Measurements from ENCODE around the gene TRPV5. TPM values are rescaled to one million over a fixed set of nuclear protein-coding genes. Genes with fewer than 3 reads are reported as not detected.

TRPV5 gene
- total RNA-seq, 3 donors from 2014 or later, result 0.15 to 1.3 TPM; not detected in 1

GRCh38 chr7:142910481-142910880, 23.1 kb downstream of the TRPV5 start:
- DNase-seq (ENCODE audit: low spot score in 2 of 2), result no peak
- intact Hi-C loops (cut with DNase I; ENCODE audit: low total_unique reads), result no loop called here
- no peaks in the 10 kb centered on the region for H3K27me3 ChIP-seq
- H3K9me3 ChIP-seq, result no peaks in the 10 kb centered on the region
- no peak overlapping the region for H3K27ac ChIP-seq
- no peaks in the 10 kb centered on the region for H3K36me3 ChIP-seq
- no peaks in the 10 kb centered on the region for H3K4me1 ChIP-seq
- TF ChIP-seq POLR2AphosphoS5 (IDR thresholded peaks at IDR 0.05) (no peak), POLR2A (IDR thresholded peaks at IDR 0.05) (no peak), CTCF (IDR thresholded peaks at IDR 0.05) (no peak)
- no peak overlapping the region for H3K4me3 ChIP-seq

- Histone ChIP-seq H3K9me3 (no peaks in the 10 kb centered on the region), H3K36me3 (no peaks in the 10 kb centered on the region), H3K27ac (no peak overlapping the region), H3K4me3 (no peak overlapping the region), H3K27me3 (no peaks in the 10 kb centered on the region), H3K4me1 (no peaks in the 10 kb centered on the region)
- intact Hi-C loops (cut with DNase I; ENCODE audit: low total_unique reads), result no loop called here
- TF ChIP-seq POLR2AphosphoS5 (IDR thresholded peaks at IDR 0.05), result no peak
- TF ChIP-seq CTCF (IDR thresholded peaks at IDR 0.05), result no peak
- no peak for TF ChIP-seq POLR2A (IDR thresholded peaks at IDR 0.05)
- DNase-seq (ENCODE audit: low spot score in 2 of 2), result no peak
These were observed 23.5 kb downstream of the TRPV5 start for GRCh38 chr7:142910031-142910433.

- DNase-seq (ENCODE audit: low spot score in 2 of 2), result no peak
- intact Hi-C loops (cut with DNase I; ENCODE audit: low total_unique reads), result no loop called here
- H3K4me1 ChIP-seq, result no peaks in the 10 kb centered on the region
- H3K27me3 ChIP-seq, result no peaks in the 10 kb centered on the region
- peak overlapping the region in 1 of 2 donors; percentile 69 for H3K27ac ChIP-seq
- no peak overlapping the region for H3K4me3 ChIP-seq
- TF ChIP-seq POLR2A (IDR thresholded peaks at IDR 0.05) (no peak), POLR2AphosphoS5 (IDR thresholded peaks at IDR 0.05) (no peak), CTCF (IDR thresholded peaks at IDR 0.05) (no peak)
- H3K36me3 ChIP-seq, result no peaks in the 10 kb centered on the region
- H3K9me3 ChIP-seq, result peaks cover 4% of the 10 kb centered on the region in 2 donors
These were observed 24.3 kb downstream of the TRPV5 start for GRCh38 chr7:142908921-142909890.

- no peak for DNase-seq (ENCODE audit: low spot score in 2 of 2)
- TF ChIP-seq CTCF (IDR thresholded peaks at IDR 0.05) (no peak), POLR2A (IDR thresholded peaks at IDR 0.05) (no peak), POLR2AphosphoS5 (IDR thresholded peaks at IDR 0.05) (no peak)
- intact Hi-C loops (cut with DNase I; ENCODE audit: low total_unique reads), result no loop called here
- no peak overlapping the region for H3K4me3 ChIP-seq
- H3K36me3 ChIP-seq, result no peaks in the 10 kb centered on the region
- peak overlapping the region in 1 of 2 donors; percentile 69 for H3K27ac ChIP-seq
- H3K4me1 ChIP-seq, result no peaks in the 10 kb centered on the region
- no peaks in the 10 kb centered on the region for H3K27me3 ChIP-seq
- H3K9me3 ChIP-seq, result peaks cover 5 to 7% of the 10 kb centered on the region in 2 donors
These were observed 25.3 kb downstream of the TRPV5 start for GRCh38 chr7:142908290-142908689.

GRCh38 chr7:142906643-142907042, 26.9 kb downstream of the TRPV5 start:
- no peaks in the 10 kb centered on the region for H3K36me3 ChIP-seq
- no peaks in the 10 kb centered on the region for H3K4me1 ChIP-seq
- H3K27me3 ChIP-seq, result no peaks in the 10 kb centered on the region
- TF ChIP-seq CTCF (IDR thresholded peaks at IDR 0.05) (no peak), POLR2A (IDR thresholded peaks at IDR 0.05) (no peak), POLR2AphosphoS5 (IDR thresholded peaks at IDR 0.05) (no peak)
- no peak overlapping the region for H3K4me3 ChIP-seq
- H3K27ac ChIP-seq, result no peak overlapping the region
- no peak for DNase-seq (ENCODE audit: low spot score in 2 of 2)
- H3K9me3 ChIP-seq, result peaks cover 5 to 7% of the 10 kb centered on the region in 2 donors
- intact Hi-C loops (cut with DNase I; ENCODE audit: low total_unique reads), result no loop called here
